ENCODE results near the gene OR6B3.

The OR6B3 gene

DNA sequence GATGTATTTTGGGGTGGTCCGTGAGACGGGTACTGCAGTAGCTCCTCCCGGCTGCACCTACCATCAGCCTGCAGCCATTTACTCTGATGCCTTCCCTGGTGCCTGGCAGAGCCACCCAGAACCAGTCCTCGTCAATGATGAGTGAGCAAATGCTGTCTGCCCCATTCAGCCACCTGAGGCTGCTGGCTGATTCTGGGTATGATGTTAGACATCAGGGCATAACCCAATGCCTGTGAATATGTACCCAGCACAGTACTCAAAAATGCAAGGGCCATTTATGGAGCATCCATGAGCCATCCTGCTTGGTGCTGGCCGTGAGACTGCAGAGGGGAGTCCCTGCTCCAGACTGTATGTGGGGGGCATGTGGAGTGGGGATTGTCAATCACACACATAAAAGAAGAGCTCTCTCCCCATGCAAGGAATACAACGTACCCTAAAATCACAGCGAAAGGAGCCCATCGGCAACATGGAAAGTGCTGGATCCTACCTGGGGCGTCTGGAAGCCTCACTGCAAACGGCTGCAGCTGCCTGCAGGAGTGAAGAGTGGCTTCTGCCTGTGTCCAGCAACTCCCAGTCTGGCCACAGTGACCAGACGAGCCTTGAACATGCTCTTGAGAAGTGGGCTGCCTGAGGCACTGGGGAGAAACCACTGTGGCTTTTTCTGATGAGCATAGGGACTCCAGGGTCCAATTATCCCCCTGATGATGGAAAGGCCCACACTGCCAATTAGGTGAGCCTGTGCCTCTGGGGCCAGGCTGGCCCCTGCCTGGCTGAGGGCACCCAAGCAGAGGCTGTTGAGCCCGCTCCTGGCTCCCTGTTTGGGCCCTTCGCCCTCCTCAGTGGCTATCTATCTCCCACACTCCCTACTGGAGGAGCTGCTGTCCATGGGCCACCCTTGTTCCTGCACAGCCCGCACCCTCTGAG is 20.7 kb downstream of the OR6B3 start:
- TF ChIP-seq CTCF (IDR thresholded peaks at IDR 0.05; ENCODE audit: low read depth, low read length, missing control alignments), result no peak
- in situ Hi-C loops (cut with HindIII; ENCODE audit: low pct_ligation_motif_present, low sequenced_read_pairs), result no loop called here
- H3K4me3 ChIP-seq (ENCODE audit: low read depth, low read length), result no peak overlapping the region
- H3K27me3 ChIP-seq (replicated peaks), result peaks cover 2% of the 10 kb centered on the region
- H3K36me3 ChIP-seq (replicated peaks), result no peaks in the 10 kb centered on the region
- DNase-seq, result no peak
- H3K27ac ChIP-seq, result no peak overlapping the region

GRCh38 chr2:240030379-240031094 is 22.8 kb downstream of the OR6B3 start, which contains the start of gene OR6B2:
Gene OR6B2 (minus strand): TSS chr2:240030429. CDS start chr2:240030429, 0 bp downstream.
- in situ Hi-C loops (cut with HindIII; ENCODE audit: low pct_ligation_motif_present, low sequenced_read_pairs), result no loop called here
- Histone ChIP-seq H3K4me3 (ENCODE audit: low read depth, low read length) (no peak within 1 kb of the TSS), H3K27me3 (replicated peaks) (no peaks in the 10 kb centered on the region), H3K27ac (no peak within 1 kb of the TSS), H3K36me3 (replicated peaks) (no peaks in the 10 kb centered on the region)
- DNase-seq, result no peak
- no peak for TF ChIP-seq CTCF (IDR thresholded peaks at IDR 0.05; ENCODE audit: low read depth, low read length, missing control alignments)

DNA sequence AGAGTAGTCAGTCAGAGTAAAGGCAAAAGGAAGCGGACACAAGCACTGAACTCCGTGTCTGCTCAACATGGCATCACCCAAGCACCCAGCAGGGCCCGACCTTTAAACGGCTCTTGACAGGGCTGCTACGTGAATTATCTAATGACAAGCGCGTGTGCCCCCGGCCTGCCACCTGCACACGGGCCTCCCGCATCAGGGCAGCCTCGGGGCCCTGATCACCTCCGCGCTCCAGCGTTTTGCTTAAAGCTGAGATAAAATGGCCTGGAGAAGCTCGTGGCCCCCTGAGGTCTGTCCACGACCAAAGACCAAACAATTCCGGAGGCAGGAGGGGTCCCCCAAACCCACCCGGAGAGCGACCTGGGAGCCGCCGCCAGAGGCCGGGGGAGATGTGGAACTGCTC is 28.6 kb downstream of the OR6B3 start:
- H3K27ac ChIP-seq, result peak overlapping the region; percentile 44
- peak overlapping the region; percentile 91 for H3K4me3 ChIP-seq (ENCODE audit: low read depth, low read length)
- H3K27me3 ChIP-seq (replicated peaks), result no peaks in the 10 kb centered on the region
- no peak for TF ChIP-seq CTCF (IDR thresholded peaks at IDR 0.05; ENCODE audit: low read depth, low read length, missing control alignments)
- DNase-seq, result no peak
- in situ Hi-C loops (cut with HindIII; ENCODE audit: low pct_ligation_motif_present, low sequenced_read_pairs), result no loop called here
- H3K36me3 ChIP-seq (replicated peaks), result peaks cover 17% of the 10 kb centered on the region

- TF ChIP-seq CTCF (IDR thresholded peaks at IDR 0.05; ENCODE audit: low read depth, low read length, missing control alignments), result no peak
- in situ Hi-C loops (cut with HindIII; ENCODE audit: low pct_ligation_motif_present, low sequenced_read_pairs), result no loop called here
- Histone ChIP-seq H3K4me3 (ENCODE audit: low read depth, low read length) (no peak overlapping the region), H3K27me3 (replicated peaks) (no peaks in the 10 kb centered on the region), H3K27ac (no peak overlapping the region), H3K36me3 (replicated peaks) (peaks cover 17% of the 10 kb centered on the region)
- no peak for DNase-seq
Measured at GRCh38 chr2:240023792-240024191, 29.5 kb downstream of the OR6B3 start.

DNA sequence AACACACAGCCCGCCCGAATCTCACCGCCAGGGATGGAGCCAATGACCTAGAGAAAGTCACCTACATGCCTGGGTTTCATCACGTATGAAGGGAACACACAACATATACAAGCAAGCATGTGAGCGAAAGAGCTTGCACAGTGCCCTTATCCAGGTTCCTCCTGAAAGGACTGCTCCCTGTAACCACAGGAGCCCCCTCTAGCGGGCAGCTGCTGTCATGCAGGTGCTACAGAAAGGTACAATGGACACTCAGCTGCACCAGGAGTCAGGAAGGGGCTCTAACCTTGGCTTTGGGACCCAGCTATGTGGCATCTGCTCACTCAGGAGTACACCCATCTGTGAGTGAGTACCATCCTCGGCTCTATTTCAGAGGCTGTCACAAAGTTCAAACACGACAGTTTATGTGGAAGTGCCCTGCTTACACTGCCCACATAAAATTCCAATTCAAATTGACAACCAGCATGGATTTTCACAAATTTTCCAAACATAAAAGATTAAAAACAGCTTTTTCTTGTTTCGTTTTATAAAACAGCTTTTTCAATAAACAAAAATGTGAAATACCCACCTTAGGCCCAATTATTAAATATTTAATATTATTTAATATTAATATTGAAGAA is 31.7 kb downstream of the OR6B3 start:
- in situ Hi-C loops (cut with HindIII; ENCODE audit: low pct_ligation_motif_present, low sequenced_read_pairs), result no loop called here
- peak; percentile 60 for DNase-seq
- no peak overlapping the region for H3K4me3 ChIP-seq (ENCODE audit: low read depth, low read length)

More for the DNA sequence above, 31.7 kb downstream of the OR6B3 start:
- Histone ChIP-seq H3K27me3 (replicated peaks) (no peaks in the 10 kb centered on the region), H3K27ac (no peak overlapping the region), H3K36me3 (replicated peaks) (peaks cover 26% of the 10 kb centered on the region)
- peak; percentile 97 for TF ChIP-seq CTCF (IDR thresholded peaks at IDR 0.05; ENCODE audit: low read depth, low read length, missing control alignments)

All from brain microvascular endothelial cell (primary cell).